GM21423 (cell line): ENCODE measurements around the gene SKA3.

Experiments used
- ATAC-seq: cut with Tn5 transposase; IDR thresholded peaks from one replicate; pipeline ENCODE4 v1.9.1; 2021; ENCODE audit warnings: mild to moderate bottlenecking, moderate library complexity; ENCODE audit not compliant: unreplicated experiment

Gene SKA3

GRCh38 chr13:21117104-21117809 is 59.1 kb downstream of the SKA3 start:
- ATAC-seq: no peak

- no peak for ATAC-seq
Measured at GRCh38 chr13:21116141-21116540, 60.2 kb downstream of the SKA3 start.

- no peak for ATAC-seq
Measured at GRCh38 chr13:21115231-21115630, 61.1 kb downstream of the SKA3 start.

GRCh38 chr13:21111546-21111945 is 64.8 kb downstream of the SKA3 start:
- no peak for ATAC-seq

GRCh38 chr13:21109168-21109567 is 67.2 kb downstream of the SKA3 start:
- ATAC-seq: no peak

- ATAC-seq: no peak
Measured at GRCh38 chr13:21106089-21106488, 70.3 kb downstream of the SKA3 start.

GRCh38 chr13:21104199-21105019 is 71.9 kb downstream of the SKA3 start:
- no peak for ATAC-seq
